HTERT RPE-1 (cell line): Measurements from ENCODE around the gene ATG7.
"Not testable (repeated sequence)": the region's sequence is repeated elsewhere in the genome, so short reads cannot be mapped to it uniquely, and the experiment has no call there.

Experiments
- in situ Hi-C: fragments of 300-500 bp; cut with MboI; formaldehyde crosslinking; loops from 4 replicates; pipeline ENCODE4 v1.14.3; 2020; ENCODE audit warnings: low sequenced_read_pairs

The ATG7 gene

GRCh38 chr3:11563159-11563864, 291.1 kb downstream of the ATG7 start:
- in situ Hi-C loops: no loop called here

- in situ Hi-C loops: no loop called here
These were observed 291.6 kb downstream of the ATG7 start for GRCh38 chr3:11563865-11564185.

- in situ Hi-C loops: no loop called here
These were observed 292.4 kb downstream of the ATG7 start for GRCh38 chr3:11564577-11565001.

- in situ Hi-C loops: no loop called here
These were observed 292.9 kb downstream of the ATG7 start for GRCh38 chr3:11565072-11565471.

GRCh38 chr3:11565492-11565891, 293.3 kb downstream of the ATG7 start:
- in situ Hi-C loops: no loop called here

GRCh38 chr3:11565932-11566331, 293.7 kb downstream of the ATG7 start:
- in situ Hi-C loops: no loop called here

GRCh38 chr3:11566478-11566877, 294.3 kb downstream of the ATG7 start:
- in situ Hi-C loops: no loop called here

GRCh38 chr3:11566916-11567315, 294.7 kb downstream of the ATG7 start:
- in situ Hi-C loops: no loop called here

GRCh38 chr3:11567516-11568467, 295.6 kb downstream of the ATG7 start:
- in situ Hi-C loops: no loop called here

- in situ Hi-C loops: no loop called here
These were observed 296.4 kb downstream of the ATG7 start for GRCh38 chr3:11568503-11569155.

GRCh38 chr3:11569156-11569741, 297.1 kb downstream of the ATG7 start:
- in situ Hi-C loops: no loop called here

GRCh38 chr3:11570251-11570650, 298.1 kb downstream of the ATG7 start:
- in situ Hi-C loops: no loop called here

- in situ Hi-C loops: no loop called here
These were observed 298.7 kb downstream of the ATG7 start for GRCh38 chr3:11570789-11571495.

- in situ Hi-C loops: not testable (repeated sequence)
These were observed 300.5 kb downstream of the ATG7 start for GRCh38 chr3:11572660-11573059.

GRCh38 chr3:11574981-11575669, 302.9 kb downstream of the ATG7 start:
- in situ Hi-C loops: no loop called here

GRCh38 chr3:11575677-11576076, 303.5 kb downstream of the ATG7 start:
- in situ Hi-C loops: no loop called here

- in situ Hi-C loops: no loop called here
These were observed 304.3 kb downstream of the ATG7 start for GRCh38 chr3:11576453-11576852.

- in situ Hi-C loops: no loop called here
These were observed 306.0 kb downstream of the ATG7 start for GRCh38 chr3:11578169-11578568.

GRCh38 chr3:11580645-11581044, 308.4 kb downstream of the ATG7 start:
- in situ Hi-C loops: no loop called here
